GM21723 (cell line): ENCODE results near the gene DNM1.
"Not testable (repeated sequence)": the region's sequence is repeated elsewhere in the genome, so short reads cannot be mapped to it uniquely, and the experiment has no call there.

Experiments
- ATAC-seq: cut with Tn5 transposase; IDR thresholded peaks from one replicate; pipeline ENCODE4 v1.9.1; 2021; ENCODE audit warnings: mild to moderate bottlenecking, moderate library complexity; ENCODE audit not compliant: unreplicated experiment

The DNM1 gene

DNA sequence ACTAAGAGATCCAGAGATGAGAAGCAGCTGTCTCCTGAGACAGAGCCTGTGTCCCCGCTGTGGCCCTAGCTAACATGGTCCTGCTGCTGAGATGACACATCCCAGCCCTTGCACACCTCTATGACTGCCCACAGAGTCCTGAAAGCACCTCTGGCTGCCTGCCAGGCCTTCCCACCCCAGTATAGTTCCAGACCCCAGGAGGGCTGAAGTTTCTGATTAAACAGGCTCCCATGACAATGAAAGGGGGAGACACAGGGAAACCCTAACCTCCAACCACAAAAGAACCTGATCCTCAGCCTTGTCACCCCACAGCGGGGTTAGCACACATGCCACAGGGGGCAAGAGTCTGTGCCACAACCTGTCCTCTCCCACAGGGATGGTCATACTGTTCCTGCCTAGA, 27.5 kb upstream of the DNM1 start:
- no peak for ATAC-seq

DNA sequence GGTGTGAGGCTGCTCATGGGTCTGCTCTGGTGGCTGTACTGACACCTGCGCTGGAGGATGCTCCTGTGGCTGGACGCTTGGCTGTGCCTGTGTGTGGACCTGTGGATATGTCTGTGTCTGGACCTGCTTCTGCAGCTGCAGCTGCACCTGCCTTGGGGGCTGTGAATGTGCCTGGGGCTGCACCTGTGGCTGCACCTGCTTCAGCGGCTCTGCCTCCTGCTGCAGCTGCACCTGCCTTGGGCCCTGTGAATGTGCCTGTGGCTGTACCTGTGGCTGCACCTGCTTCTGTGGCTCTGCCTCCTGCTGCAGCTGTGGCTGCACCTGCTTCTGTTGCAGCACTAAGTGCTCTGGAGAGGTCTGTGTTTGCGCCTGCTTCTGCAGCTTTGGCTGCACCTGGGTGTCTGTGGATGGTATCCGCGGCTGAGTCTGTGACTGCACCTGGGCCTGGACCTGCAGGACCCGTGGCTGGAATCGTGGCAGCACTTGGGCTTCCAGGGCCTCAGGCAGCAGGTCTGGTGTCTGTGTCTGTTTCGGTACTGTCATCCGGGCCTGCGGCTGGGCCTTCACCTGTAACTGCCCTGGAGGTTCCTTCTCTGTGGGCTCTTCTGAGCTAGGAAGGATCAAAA, 24.3 kb upstream of the DNM1 start:
- no peak for ATAC-seq

DNA sequence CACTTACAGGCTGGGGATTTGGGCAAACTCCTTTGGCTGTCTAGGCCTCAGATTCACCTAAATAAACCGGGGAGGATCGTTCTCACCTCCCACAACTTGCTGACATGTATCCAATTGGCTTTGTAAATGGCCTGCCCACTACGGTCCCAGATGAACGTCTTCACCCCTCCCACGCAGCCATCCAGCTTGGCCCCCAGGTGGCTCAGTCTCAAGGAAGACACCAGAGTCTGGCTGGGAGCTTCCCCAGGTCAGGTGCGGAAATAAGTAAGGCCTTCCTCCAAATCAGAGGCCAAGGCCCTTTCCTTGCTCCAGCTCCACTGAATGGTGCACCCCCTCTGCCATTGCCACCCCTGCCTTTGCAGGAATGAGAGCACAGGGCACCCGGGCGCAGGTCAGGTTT, 23.2 kb upstream of the DNM1 start:
- no peak for ATAC-seq

DNA sequence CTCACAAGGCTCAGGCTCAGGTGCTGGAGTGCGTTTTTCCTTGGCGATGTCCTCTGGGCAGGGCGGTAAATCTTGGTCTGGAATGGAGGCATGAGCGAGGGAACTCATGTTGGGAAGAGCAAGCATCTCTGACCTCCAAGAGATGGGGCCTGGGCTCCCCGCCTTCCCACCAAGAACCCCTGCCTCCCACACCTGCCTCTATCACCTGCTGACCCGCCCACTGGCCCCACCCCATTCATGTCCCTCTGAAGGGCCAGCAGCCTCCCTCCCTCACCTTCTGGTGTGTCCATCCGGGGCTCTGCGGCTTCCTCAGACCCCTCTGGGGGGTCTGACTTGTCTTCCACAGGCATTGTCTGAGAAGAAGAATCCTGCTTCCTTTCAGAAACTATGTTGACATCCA, 22.7 kb upstream of the DNM1 start:
- no peak for ATAC-seq

DNA sequence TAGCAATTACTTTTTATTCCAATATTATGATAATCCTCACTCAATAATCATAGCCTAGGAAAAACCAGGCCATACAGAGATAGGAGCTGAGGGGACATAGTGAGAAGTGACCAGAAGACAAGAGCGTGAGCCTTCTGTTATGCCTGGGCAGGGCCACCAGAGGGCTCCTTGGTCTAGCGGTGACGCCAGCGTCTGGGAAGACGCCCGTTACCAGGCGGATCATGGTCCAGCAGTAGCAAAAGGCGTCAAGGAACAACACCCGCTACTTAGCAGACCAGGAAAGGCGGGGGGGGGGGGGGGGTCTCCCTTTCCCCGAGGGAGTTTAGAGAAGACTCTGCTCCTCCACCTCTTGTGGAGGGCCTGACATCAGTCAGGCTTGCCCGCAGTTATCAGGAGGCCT, 21.7 kb upstream of the DNM1 start:
- ATAC-seq, result not testable (repeated sequence)

DNA sequence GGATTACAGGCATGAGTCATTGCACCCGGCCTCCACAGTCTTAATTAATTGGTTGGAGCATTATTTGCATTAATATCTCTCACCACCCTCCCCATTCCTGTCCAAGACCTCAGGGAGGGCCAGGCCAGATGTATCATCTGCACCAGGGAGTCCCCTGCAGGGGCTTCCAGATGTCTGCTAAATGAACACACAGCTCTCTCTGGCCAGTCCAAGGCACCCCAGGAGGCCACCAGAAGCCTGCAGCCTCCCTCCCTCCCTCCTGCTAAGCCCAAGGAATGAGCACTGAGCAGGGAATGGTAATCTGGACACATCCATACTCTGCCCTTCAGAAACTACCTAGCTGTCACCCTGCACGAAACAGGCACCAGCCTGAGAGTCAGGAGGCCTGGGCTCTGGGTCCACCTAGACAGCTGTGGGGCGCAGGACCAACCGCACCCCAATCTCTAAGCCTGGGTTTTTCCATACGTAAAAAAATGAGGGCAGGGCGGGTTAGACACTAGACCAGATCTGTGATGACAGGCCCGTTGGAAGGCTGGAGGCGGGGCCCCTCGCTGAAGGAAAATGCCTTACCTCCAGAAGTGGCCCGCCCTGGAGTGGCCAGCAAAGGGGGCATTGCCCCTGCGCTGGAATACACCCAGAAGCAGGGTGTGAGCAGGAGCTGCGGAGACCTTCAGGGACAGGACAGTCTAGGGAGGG, 20.1 kb upstream of the DNM1 start:
- no peak for ATAC-seq

DNA sequence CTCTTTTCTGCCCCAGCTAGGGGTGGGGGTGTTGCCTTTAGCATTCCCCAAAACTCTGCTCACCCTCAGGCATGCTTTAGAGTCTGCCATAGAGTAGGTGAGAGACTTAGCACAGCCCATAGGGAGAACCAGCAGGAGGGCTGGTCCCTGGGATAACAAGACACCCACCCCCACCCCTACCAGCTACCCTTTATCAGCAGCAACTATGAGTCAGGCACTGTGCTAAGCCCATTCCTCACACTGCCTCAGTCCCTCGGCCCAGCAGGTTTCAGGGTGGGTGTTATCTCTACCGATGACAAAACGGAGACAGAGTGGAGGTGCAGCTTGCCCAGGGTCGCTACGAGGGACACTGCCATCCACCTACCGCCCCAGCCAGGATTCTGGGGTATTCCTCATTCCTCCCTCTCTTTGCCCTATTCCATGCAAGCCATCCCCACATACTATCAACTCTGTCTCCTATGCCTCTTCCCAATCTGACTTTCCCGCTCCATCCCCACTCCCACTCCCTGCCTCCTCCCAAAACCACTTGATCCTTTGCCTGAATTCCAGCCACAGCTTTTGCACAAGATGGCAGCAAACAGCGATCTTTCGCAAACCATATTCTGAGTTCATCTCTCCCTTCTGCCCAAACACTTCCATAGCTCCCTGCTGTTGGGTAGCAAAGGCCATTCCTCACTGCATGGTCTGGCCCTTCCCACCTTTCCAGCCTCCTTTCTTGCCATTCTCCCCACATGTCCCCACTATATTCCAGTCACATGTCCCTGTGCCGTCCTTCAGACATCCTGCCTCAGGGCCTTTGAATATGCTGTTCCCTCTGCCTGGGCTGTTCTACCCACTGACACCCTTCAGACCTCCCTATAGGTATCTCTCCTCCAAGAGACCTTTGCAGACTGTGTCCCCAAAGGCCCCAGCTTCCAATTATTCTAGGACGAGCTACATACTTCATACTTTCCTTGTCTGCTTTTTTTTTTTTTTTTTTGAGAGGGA, 16.9 kb upstream of the DNM1 start:
- ATAC-seq, result no peak

DNA sequence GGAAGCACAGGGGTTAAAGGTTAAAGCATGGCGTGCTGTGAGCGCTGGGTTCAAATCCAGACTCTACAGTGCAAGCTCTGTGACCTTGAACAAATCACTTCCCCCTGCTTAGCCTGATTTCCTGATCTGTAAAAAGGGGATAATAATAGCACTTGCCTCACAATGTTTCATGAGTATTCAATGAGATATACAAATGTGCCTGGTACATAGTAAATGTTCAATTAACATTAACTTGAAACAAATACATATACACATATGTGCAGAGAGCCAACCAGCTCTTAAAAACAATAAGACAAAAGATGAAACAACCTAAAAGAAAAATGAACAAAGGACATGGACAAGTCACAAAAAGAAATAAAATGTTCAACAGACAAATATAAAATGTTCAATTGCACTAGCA, 15.8 kb upstream of the DNM1 start:
- ATAC-seq, result no peak

DNA sequence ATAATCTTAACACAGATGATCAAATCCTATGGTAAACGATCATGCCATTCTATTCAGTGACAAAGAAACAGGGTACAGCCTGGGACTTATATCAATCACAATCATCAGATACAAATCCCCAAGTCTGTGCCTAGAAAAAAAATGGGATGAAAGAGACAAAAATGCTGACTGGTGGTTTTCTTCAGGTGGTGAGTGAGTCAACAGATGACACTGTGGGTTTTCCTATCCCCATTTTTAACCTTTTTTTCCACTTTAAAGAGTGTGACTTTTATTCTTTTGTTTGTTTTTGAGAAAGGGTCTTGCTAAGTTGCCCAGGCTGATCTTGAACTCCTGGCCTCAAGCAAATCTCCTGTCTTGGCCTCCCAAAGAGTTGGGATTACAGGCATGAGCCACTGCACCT, 15.0 kb upstream of the DNM1 start:
- ATAC-seq, result no peak

DNA sequence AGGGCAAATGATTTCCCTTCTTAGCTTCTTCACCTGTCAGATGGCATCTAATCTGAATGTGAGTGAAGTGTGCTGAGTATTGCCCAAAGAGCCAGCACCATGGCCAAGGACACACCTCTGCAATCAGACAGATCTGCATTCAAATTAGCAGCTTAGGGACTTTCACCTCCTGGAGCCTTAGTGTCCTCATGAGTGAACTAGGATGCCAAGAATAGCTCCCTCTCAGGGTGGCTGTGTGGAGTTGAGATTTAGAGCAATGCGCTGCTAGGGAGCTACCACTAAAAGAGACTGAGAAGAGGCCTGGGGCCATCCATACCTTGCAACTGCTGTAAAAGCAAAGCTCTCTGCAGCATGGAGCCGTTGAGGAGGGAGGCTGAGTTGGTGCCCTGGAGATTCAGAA, 13.2 kb upstream of the DNM1 start:
- no peak for ATAC-seq

DNA sequence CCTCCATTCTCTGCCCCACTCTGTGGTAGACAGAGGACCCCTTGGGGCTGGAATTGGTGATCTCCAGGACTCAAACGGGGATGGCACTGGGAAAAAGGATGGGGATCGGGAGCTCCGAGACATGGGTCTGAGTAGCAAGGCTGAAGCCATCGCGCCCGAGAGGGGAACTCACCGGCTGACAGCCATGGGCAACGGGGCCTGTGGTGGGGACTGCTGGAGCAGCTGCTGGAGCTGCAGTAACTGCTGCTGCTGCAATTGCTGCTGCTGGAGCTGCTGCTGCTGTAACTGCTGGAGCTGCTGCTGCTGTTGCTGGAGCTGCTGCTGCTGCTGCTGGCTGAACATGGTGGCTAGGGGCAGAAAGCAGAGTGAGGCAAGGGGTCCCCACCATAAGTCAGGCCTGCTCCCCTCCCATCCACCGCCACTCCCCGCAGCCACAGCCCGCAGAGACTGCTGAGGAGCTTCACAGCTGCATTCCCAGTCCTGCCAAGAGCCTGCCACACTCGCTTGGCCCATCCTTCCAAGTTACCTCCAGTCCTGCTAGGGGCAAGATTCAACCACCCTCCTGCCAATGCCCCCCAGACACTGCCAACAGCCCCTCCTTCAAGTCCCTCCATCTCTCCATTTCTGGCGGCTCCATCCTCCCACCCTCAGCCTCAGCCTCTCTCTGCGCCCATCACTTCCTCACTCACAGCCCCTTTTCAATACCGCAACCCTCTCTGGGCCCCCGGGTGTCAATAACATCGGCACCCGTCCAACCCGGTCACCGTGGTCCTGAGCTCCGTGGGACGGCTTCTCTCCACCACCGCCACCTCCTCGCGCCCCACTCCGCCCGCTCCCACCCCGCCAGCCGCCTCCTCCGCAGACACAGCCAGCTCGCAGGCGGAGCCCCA, 12.4 kb upstream of the DNM1 start:
- peak; percentile 26 for ATAC-seq

DNA sequence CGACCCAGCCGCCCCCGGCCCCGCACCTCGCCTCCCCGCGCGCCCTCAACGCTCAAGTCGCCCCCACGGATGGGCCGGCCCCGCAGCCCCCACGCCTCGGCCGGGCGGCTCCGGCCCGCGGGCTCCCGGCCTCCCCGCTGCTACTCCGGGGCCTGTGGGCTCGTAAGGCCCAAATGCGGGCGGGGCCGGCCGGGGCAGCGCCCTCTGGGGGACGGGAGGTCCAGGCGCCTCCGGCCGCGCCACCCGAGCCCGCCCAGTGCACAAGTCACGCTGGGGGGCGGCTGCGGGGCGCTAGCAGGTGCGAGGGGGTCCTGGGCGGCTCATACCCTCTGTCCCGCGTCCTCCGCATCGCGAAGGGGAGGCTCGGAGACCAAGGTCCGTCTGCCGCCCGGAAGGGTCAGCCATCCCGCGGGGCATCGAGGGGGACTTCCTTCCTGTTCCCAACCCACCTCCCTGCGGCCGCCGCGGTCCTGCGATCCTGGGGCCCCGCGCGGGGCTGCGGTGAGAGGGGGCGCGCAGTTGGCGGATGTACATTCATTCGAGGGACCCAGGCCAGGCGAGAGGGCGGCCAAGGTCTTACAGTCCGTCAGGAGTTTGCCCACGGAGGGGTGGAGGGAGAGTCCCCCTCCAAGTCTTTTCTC, 11.7 kb upstream of the DNM1 start, which contains the start of gene CIZ1:
CIZ1 (minus strand) TSS at position 167 of the 641 bp plus-strand sequence. CDS start 715 bp downstream, outside the sequence.
- peak; percentile 75 for ATAC-seq

DNA sequence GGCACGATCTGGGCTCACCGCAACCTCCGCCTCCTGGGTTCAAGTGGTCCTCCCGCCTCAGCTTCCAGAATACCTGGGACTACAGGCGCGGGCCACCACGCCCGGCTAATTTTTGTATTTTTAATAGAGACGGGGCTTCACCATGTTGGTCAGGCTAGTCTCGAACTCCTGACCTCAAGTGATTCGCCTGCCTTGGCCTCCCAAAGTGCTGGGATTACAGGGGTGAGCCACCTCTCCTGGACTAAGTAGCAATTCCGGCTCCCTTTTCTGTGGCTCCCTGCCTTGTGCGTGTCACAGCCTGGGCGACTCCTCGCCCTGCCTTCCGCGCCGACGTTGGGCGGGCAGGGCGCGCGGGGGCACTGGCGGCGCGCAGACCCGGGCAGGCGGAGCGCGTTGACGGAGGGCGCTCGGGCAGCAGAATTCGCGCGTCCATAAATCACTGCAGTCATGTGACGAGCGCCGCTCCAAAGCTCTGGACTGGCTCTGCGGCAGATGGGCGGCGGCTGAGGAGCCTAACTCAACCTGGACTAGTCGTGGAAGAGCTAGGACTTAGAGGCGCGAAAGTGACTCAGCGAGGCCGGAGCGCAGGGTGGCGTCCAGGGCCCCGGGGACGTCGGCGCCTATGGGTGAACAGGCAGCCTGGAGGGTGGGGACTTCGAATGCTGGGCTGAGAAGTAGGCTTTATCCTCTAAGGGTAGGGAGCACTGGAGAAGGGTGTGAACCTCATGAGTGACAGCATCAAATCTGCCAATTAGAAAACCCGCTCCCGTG, 10.4 kb upstream of the DNM1 start:
- no peak for ATAC-seq

DNA sequence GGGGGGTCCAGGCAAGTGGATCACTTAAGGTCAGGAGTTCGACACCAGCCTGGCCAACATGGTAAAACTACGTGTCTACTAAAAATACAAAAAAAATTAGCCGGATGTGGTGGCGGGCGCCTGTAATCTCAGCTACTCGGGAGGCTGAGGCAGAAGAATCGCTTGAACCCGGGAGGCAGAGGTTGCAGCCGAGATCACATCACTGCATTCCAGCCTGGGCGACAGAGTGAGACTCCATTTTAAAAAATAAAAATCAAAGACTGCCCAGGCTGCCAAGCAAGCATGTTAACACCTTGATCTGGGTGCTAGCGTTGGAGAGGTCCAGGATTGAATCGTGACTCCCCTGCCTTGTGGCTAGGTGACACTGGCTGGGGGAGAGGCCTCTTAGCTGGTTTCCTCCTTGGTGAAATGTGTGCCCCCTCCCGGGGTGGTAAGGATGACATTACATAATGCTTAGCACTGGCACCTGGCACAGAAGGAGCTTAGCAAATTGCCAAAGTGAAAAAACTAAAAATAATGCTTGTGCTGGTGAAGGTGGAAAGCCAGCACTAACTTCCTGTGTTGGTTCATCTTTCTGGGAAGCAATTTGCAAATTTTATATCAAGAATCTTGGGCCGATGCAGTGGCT, 9.6 kb upstream of the DNM1 start:
- ATAC-seq, result no peak

DNA sequence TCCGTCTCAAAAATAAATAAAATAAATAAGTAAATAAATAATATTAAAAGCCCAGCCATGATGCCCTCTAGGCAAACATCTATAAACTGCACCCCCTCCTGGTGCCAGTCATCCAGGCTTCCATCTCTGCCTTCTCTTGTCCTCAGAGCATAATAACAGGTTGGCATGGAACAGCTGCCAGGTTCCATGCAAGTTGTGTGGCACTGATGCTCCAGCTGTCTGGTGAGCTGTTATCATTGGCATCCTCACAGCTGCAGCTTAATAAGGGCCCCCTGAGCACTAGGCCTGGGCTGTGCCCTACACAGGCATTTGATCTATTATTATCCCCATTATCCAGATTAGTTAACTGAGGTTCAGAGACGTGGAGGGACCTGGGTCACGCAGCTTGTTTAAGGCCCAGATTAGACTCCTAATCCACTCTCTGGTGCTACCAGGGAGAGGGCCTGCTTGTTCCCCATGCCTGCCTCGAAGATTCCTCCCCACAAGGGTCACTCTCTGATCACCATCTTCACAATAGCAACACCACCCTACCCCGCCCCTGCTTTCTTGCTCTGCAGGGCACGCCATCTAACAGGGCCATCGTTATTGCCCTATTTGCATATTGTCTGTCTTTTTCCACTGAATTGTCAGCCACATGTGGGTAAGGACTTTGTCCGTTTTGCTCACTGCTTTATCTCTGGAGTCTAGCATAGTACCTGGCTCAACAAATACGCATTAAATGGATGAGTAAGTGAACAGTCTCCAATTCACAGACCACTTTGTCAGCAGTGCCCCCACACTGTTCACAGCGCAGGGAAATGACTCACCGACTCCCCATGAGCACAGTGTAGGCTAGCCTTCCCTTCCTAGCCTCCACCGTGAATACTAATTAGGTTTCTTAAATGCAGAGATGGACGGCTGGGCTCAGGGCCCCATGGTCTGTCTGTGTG, 1.5 kb upstream of the DNM1 start:
- no peak for ATAC-seq

DNA sequence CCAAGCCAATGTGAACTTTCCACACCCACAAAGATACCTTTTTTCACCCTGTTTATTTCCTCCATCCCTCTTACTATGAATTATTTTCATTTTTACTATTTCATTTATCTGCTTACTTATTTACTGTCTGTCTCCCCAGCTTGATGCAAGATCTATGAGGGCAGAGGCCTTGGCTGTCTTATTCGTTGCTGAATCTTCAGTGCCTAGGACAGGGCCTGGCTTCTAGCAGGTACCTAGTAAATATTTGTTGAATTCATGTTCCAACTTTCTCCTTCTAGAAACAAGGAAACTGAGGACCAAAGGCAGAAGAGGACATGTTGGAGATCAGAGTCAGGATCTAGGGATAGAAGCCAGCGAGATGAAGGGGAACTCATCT, 543 bp upstream of the DNM1 start:
- ATAC-seq, result no peak

DNA sequence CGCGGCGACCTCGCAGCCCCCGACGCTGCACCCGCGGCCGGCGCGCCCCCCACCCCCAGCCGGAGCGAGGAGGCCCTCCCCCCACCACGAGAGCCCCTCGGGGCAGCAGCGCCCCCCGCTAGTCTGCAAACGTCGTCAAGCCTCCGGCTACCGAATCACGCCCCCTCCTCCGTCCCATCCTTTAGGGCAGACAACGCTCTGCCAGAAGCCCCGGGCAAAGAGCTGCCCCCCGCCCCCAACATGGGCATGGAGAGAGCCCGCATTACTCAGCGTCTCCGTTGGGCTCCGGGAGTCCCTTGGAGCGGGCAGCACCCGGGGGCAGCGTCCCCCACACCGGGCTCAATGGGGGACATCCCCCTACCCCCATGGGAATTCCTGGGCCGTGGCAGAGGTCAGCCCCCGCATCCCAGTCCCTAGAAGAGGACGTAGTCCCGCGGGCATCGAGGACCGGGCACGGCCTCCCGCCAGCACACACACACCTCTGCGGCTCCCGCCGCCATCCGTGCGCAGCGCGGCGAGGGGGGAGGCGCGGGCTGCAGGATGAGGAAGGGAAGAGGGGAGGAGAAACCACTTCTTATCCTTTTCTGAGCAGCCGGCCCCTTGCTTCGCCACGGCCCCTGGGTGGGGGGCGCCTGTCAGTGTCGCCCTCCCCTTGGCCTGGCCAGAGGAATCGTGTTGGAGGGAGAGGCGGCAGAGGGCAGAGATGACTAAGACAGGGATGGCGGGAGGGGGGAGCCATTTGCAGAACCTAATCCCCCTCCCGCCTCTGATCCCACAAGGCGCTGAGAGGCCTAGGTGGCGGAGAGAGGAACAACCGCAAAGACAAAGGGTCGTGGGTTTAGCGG, 750 bp downstream of the DNM1 start:
- ATAC-seq, result no peak
